GM12892 (cell line): ENCODE data around the gene PTPRN2.

Experiments used
- POLR2A ChIP-seq: IDR thresholded peaks from 2 replicates; pipeline ENCODE4 v1.6.1; 2011; ENCODE audit warnings: low read depth, low read length, control low read depth
- POLR2AphosphoS5 ChIP-seq: IDR thresholded peaks from 2 replicates; pipeline ENCODE4 v1.6.1; 2011; ENCODE audit warnings: low read depth, low read length, control low read depth

- no peak for TF ChIP-seq POLR2A
- TF ChIP-seq POLR2AphosphoS5, result no peak
These were observed 461.0 kb downstream of the PTPRN2 start for GRCh38 chr7:158126661-158127060.
